Keratinocyte (primary cell): Measurements from ENCODE around the gene TMEM119. TPM values are rescaled to one million over a fixed set of nuclear protein-coding genes. Genes with fewer than 3 reads are reported as not detected.

Experiments
- DNase-seq: peaks from one replicate; pipeline ENCODE4 v3.0.0-alpha.2; 2011; ENCODE audit warnings: low read depth, missing footprints, low spot score
- FAIRE-seq: peaks from 2 replicates; lab custom pipeline; 2011; peaks lifted over from hg19 to GRCh38; lab: Jason Lieb, UNC
- H2AFZ ChIP-seq: 2 replicates; pipeline ENCODE4 v1.6.0; 2012; ENCODE audit warnings: low read length, control low read depth, inconsistent platforms; ENCODE audit not compliant: control insufficient read depth
- H3K27ac ChIP-seq: 2 replicates; pipeline ENCODE4 v1.5.1; 2011; ENCODE audit warnings: low read length; ENCODE audit not compliant: control insufficient read depth, insufficient read depth
- H3K27me3 ChIP-seq: 3 replicates; pipeline ENCODE4 v1.6.0; 2011; ENCODE audit warnings: low read length; ENCODE audit not compliant: control insufficient read depth, insufficient read depth; ENCODE audit errors: extremely low read depth
- H3K36me3 ChIP-seq, 2 experiments: 2 replicates in 1 of 2; 3 replicates in 1 of 2; pipeline ENCODE4 v1.5.1; 2011; ENCODE audit warnings: low read length in 2 of 2, mild to moderate bottlenecking in 1 of 2; ENCODE audit not compliant: control insufficient read depth in 2 of 2, insufficient read depth in 2 of 2; ENCODE audit errors: extremely low read depth in 1 of 2
- H3K4me1 ChIP-seq: 3 replicates; pipeline ENCODE4 v1.5.1; 2011; ENCODE audit warnings: low read length; ENCODE audit not compliant: control insufficient read depth, insufficient read depth; ENCODE audit errors: extremely low read depth
- H3K4me2 ChIP-seq: 3 replicates; pipeline ENCODE4 v1.6.0; 2011; ENCODE audit warnings: low read depth, low read length; ENCODE audit not compliant: control insufficient read depth, insufficient read depth; ENCODE audit errors: extremely low read depth
- H3K4me3 ChIP-seq, 3 experiments: fragments of 200-600 bp in 1 of 3; sonication (generic) in 1 of 3; 2 replicates in 2 of 3; 3 replicates in 1 of 3; pipeline ENCODE4 v1.5.1; 2011 to 2016; ENCODE audit warnings: low read length in 3 of 3, mild to moderate bottlenecking in 3 of 3, control low read depth in 2 of 3, inconsistent platforms in 1 of 3, low read depth in 1 of 3, mixed read lengths in 1 of 3, mixed run types in 1 of 3, moderate library complexity in 1 of 3; ENCODE audit not compliant: control insufficient read depth in 2 of 3, insufficient read depth in 2 of 3; ENCODE audit errors: extremely low read depth in 1 of 3
- H3K79me2 ChIP-seq: 2 replicates; pipeline ENCODE4 v1.6.0; 2012; ENCODE audit warnings: low read length; ENCODE audit not compliant: control insufficient read depth, insufficient read depth
- H3K9ac ChIP-seq: 3 replicates; pipeline ENCODE4 v1.6.0; 2011; ENCODE audit warnings: low read length; ENCODE audit not compliant: control insufficient read depth, insufficient read depth; ENCODE audit errors: extremely low read depth
- H3K9me1 ChIP-seq: 3 replicates; pipeline ENCODE4 v1.6.0; 2011; ENCODE audit warnings: low read length; ENCODE audit not compliant: control insufficient read depth, insufficient read depth; ENCODE audit errors: extremely low read depth
- H3K9me3 ChIP-seq: 2 replicates; pipeline ENCODE4 v1.5.1; 2012; ENCODE audit warnings: low read depth, low read length; ENCODE audit not compliant: control insufficient read depth
- H4K20me1 ChIP-seq: 3 replicates; pipeline ENCODE4 v1.6.0; 2011; ENCODE audit warnings: low read length; ENCODE audit not compliant: control insufficient read depth, insufficient read depth; ENCODE audit errors: extremely low read depth
- EZH2 ChIP-seq: IDR thresholded peaks from one replicate; pipeline ENCODE4 v1.6.1; 2012; ENCODE audit warnings: inconsistent platforms, mild to moderate bottlenecking, low read length, moderate library complexity
- dilution Hi-C: fragments of 300-500 bp; cut with MboI; formaldehyde crosslinking; loops from one replicate; pipeline ENCODE4 v1.7.0; 2020; ENCODE audit warnings: low sequenced_read_pairs; ENCODE audit not compliant: extremely low pct_ligation_motif_present
- polyA plus RNA-seq, 5 experiments: library from polyadenylated mRNA; depleted of rRNA in 3 of 5; stranded (reverse) in 3 of 5; stranded (forward) in 1 of 5; unstranded in 1 of 5; fragments of >200 nt; gene quantifications; 1 replicate in 1 of 5; 2 replicates in 3 of 5; 3 replicates in 1 of 5; pipeline versions ENCODE4 v1.2.1 to v1.2.3, GENCODE V29; 2011 to 2012; ENCODE audit warnings: missing spikeins in 2 of 5, low read depth in 1 of 5, low replicate concordance in 1 of 5
- TF ChIP-seq, protein P1 (sequence below), 3 experiments: IDR thresholded peaks in 1 of 3; conservative IDR thresholded peaks in 1 of 3; optimal IDR thresholded peaks in 1 of 3; 2 replicates in 2 of 3; 3 replicates in 1 of 3; pipeline versions ENCODE3 to v1.5.1; 2011; ENCODE audit warnings: low read length in 3 of 3, mild to moderate bottlenecking in 3 of 3, moderate library complexity in 2 of 3, control low read depth in 1 of 3, inconsistent platforms in 1 of 3; ENCODE audit not compliant: insufficient read depth in 2 of 3; ENCODE audit errors: extremely low read depth in 1 of 3

The TMEM119 gene
- polyA plus RNA-seq, 1 donor (not counting 4 experiments of a cell fraction or from before 2014, with no cell fraction given): not detected

DNA sequence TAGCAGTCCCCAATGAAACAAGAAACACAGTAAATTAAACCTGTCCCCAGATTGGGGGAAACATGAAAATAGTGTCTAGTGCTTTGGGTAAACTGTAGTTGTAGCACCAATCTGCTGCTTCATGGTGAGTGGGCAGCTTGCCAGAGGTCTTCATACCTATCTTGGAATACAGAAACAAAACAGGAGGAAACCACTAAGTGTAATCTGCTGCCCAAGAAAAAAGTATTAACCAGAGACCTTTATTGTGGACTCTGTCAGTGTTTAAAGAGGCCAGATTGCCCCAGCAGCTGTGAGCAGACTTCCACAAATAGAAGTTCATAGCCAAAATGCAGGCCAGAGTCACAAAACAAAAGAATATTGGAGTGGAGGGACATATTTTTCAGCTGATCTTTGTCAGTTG, 33.2 kb downstream of the TMEM119 start:
- dilution Hi-C loops: no loop called here
- H3K9ac ChIP-seq: no peak overlapping the region

DNA sequence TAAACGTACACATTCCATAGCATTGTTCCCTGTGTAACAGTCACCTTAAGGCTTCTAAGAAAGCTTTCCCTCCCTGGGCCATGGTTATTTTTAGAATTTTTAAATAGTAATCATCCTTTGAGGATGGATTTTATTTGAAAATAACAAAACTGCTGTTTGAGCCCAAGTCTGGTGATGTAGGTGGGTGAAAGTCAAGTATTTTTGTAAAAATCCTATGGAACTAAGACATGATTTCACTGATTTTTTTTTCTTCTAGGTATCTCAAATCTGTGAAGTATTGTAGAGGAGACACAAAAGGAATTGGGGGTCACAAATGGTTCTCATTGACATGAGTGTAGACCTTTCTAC, 34.1 kb downstream of the TMEM119 start:
- no peaks in the 10 kb centered on the region for H4K20me1 ChIP-seq
- H3K4me3 ChIP-seq: peak overlapping the region in 1 of 3 experiments; percentile 91
- TF ChIP-seq, protein P1, sequence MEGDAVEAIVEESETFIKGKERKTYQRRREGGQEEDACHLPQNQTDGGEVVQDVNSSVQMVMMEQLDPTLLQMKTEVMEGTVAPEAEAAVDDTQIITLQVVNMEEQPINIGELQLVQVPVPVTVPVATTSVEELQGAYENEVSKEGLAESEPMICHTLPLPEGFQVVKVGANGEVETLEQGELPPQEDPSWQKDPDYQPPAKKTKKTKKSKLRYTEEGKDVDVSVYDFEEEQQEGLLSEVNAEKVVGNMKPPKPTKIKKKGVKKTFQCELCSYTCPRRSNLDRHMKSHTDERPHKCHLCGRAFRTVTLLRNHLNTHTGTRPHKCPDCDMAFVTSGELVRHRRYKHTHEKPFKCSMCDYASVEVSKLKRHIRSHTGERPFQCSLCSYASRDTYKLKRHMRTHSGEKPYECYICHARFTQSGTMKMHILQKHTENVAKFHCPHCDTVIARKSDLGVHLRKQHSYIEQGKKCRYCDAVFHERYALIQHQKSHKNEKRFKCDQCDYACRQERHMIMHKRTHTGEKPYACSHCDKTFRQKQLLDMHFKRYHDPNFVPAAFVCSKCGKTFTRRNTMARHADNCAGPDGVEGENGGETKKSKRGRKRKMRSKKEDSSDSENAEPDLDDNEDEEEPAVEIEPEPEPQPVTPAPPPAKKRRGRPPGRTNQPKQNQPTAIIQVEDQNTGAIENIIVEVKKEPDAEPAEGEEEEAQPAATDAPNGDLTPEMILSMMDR (optimal IDR thresholded peaks at IDR 0.05 in 1 of 3, IDR thresholded peaks at IDR 0.05 in 1 of 3, conservative IDR thresholded peaks at IDR 0.05 in 1 of 3; ENCODE audit: extremely low read depth in 1 of 3, insufficient read depth in 2 of 3, low read length in 3 of 3): no peak
- no peak for TF ChIP-seq EZH2
- H3K79me2 ChIP-seq: peaks cover 32% of the 10 kb centered on the region
- H3K9me1 ChIP-seq: no peaks in the 10 kb centered on the region
- FAIRE-seq (no peak), DNase-seq (no peak)
- H3K36me3 ChIP-seq: peaks cover 26 to 36% of the 10 kb centered on the region in 2 experiments
- H2AFZ ChIP-seq: no peak overlapping the region
- dilution Hi-C loops: no loop called here
- H3K4me1 ChIP-seq: peaks cover 29% of the 10 kb centered on the region
- peak overlapping the region; percentile 97 for H3K4me2 ChIP-seq
- H3K27ac ChIP-seq: peak overlapping the region; percentile 82
- no peaks in the 10 kb centered on the region for H3K27me3 ChIP-seq
- H3K9ac ChIP-seq: peak overlapping the region; percentile 93
- H3K9me3 ChIP-seq: no peaks in the 10 kb centered on the region

More for the DNA sequence above, 33.2 kb downstream of the TMEM119 start:
- Histone ChIP-seq H3K36me3 (peaks cover 28 to 40% of the 10 kb centered on the region in 2 experiments), H3K4me1 (peaks cover 23% of the 10 kb centered on the region), H3K27me3 (no peaks in the 10 kb centered on the region), H3K4me3 (no peak overlapping the region), H3K79me2 (peaks cover 23% of the 10 kb centered on the region), H3K9me1 (no peaks in the 10 kb centered on the region), H4K20me1 (no peaks in the 10 kb centered on the region), H3K9me3 (no peaks in the 10 kb centered on the region), H3K27ac (no peak overlapping the region), H2AFZ (no peak overlapping the region), H3K4me2 (no peak overlapping the region)
- no peak for FAIRE-seq
- DNase-seq: no peak
- TF ChIP-seq, protein P1 (optimal IDR thresholded peaks at IDR 0.05 in 1 of 3, IDR thresholded peaks at IDR 0.05 in 1 of 3, conservative IDR thresholded peaks at IDR 0.05 in 1 of 3; ENCODE audit: extremely low read depth in 1 of 3, insufficient read depth in 2 of 3, low read length in 3 of 3): no peak
- TF ChIP-seq EZH2: no peak
